Erythroblast (primary cell): Measurements from ENCODE around the gene CNIH2.

Experiments
- GATA1 ChIP-seq: IDR thresholded peaks from 2 replicates; pipeline ENCODE4 v1.6.1; 2011; ENCODE audit warnings: low read depth, mild to moderate bottlenecking, control low read depth, low read length, moderate library complexity
- POLR2A ChIP-seq: IDR thresholded peaks from 2 replicates; pipeline ENCODE4 v1.6.1; 2011; ENCODE audit warnings: mild to moderate bottlenecking, low read length

GRCh38 chr11:66285250-66285947 lies 7.4 kb downstream of the CNIH2 start:
- TF ChIP-seq POLR2A (no peak), GATA1 (no peak)
